ENCODE data around the gene MED26. TPM values are rescaled to one million over a fixed set of nuclear protein-coding genes. Genes with fewer than 3 reads are reported as not detected.

MED26 gene
- total and polyA plus RNA-seq, 10 of the 15 experiments (the other 5 are each of a cell fraction or from before 2014, with no cell fraction given), result 1.1 to 21.4 (median 9.7) TPM

Small RNA genes within 50 kb of the gene (small RNA-seq; reads per million reads assigned to genes)
- gene RN7SL146P, result not detected

Other genes with a start within 250 kb of the MED26 start
Only the 7 nearest of the 9 such genes appear.
- 0.11 TPM in 2 replicates for gene CALR3, start 132.0 kb downstream of the MED26 start, total RNA-seq (2014; rRNA removed)
- 0.18 and 0.45 TPM in 2 replicates for gene CALR3, start 132.0 kb downstream of the MED26 start, total RNA-seq (2014; rRNA removed; fragmentation: Illumina TruSeq; extraction: Trizol)
- 0.19 TPM in 1 of 2 replicates, not detected in the other for gene CALR3, start 132.0 kb downstream of the MED26 start, total RNA-seq (2021)
- gene CALR3, start 132.0 kb downstream of the MED26 start, polyA plus RNA-seq (2011; rRNA removed), result 0.05 TPM in 1 of 2 replicates, not detected in the other
- gene CALR3, start 132.0 kb downstream of the MED26 start, polyA plus RNA-seq (2014; fragmentation: Illumina TruSeq; extraction: Trizol), result 0.35 and 0.43 TPM in 2 replicates
- gene CALR3, start 132.0 kb downstream of the MED26 start, polyA plus RNA-seq (2014; fragmentation: Nextera tagmentation; extraction: Ambion mirVana), result under 1 TPM; 0.10 to 0.13 TPM
- gene CALR3, start 132.0 kb downstream of the MED26 start, polyA plus RNA-seq (2014; rRNA removed), result 0.12 and 0.14 TPM in 2 replicates
- gene CALR3, start 132.0 kb downstream of the MED26 start, polyA plus RNA-seq (2016; fragmentation: Nextera tagmentation; extraction: Ambion mirVana), result under 1 TPM in 1 of 2 experiments, not detected in 1; 0.31 TPM
- 2.0 and 2.1 TPM in 2 replicates for gene C19orf44, start 131.8 kb downstream of the MED26 start, total RNA-seq (2014; rRNA removed)
- gene C19orf44, start 131.8 kb downstream of the MED26 start, total RNA-seq (2014; rRNA removed; fragmentation: Illumina TruSeq; extraction: Trizol), result 2.7 and 3.3 TPM in 2 replicates
- gene C19orf44, start 131.8 kb downstream of the MED26 start, total RNA-seq (2021), result 3.1 and 3.8 TPM in 2 replicates
- 2.5 and 3.0 TPM in 2 replicates for gene C19orf44, start 131.8 kb downstream of the MED26 start, polyA plus RNA-seq (2011; rRNA removed)
- gene C19orf44, start 131.8 kb downstream of the MED26 start, polyA plus RNA-seq (2014; fragmentation: Illumina TruSeq; extraction: Trizol), result 3.6 and 5.2 TPM in 2 replicates
- gene C19orf44, start 131.8 kb downstream of the MED26 start, polyA plus RNA-seq (2014; fragmentation: Nextera tagmentation; extraction: Ambion mirVana), result under 1 TPM; 0.26 to 0.31 TPM
- 4.1 and 5.4 TPM in 2 replicates for gene C19orf44, start 131.8 kb downstream of the MED26 start, polyA plus RNA-seq (2014; rRNA removed)
- gene C19orf44, start 131.8 kb downstream of the MED26 start, polyA plus RNA-seq (2016; fragmentation: Nextera tagmentation; extraction: Ambion mirVana), result 1 to 10 TPM; 3.9 to 4.0 TPM
- gene CHERP, start 85.8 kb downstream of the MED26 start, total RNA-seq (2014; rRNA removed), result 3.6 and 4.9 TPM in 2 replicates
- 6.8 and 7.2 TPM in 2 replicates for gene CHERP, start 85.8 kb downstream of the MED26 start, total RNA-seq (2014; rRNA removed; fragmentation: Illumina TruSeq; extraction: Trizol)
- 57.5 and 65.3 TPM in 2 replicates for gene CHERP, start 85.8 kb downstream of the MED26 start, total RNA-seq (2021)
- gene CHERP, start 85.8 kb downstream of the MED26 start, polyA plus RNA-seq (2011; rRNA removed), result 3.2 and 5.1 TPM in 2 replicates
- 3.5 and 17.6 TPM in 2 replicates for gene CHERP, start 85.8 kb downstream of the MED26 start, polyA plus RNA-seq (2014; fragmentation: Illumina TruSeq; extraction: Trizol)
- gene CHERP, start 85.8 kb downstream of the MED26 start, polyA plus RNA-seq (2014; fragmentation: Nextera tagmentation; extraction: Ambion mirVana), result 1 to 10 TPM in 1 of 2 experiments, under 1 TPM in 1; 0.66 to 1.7 TPM
- 24.0 and 42.2 TPM in 2 replicates for gene CHERP, start 85.8 kb downstream of the MED26 start, polyA plus RNA-seq (2014; rRNA removed)
- gene CHERP, start 85.8 kb downstream of the MED26 start, polyA plus RNA-seq (2016; fragmentation: Nextera tagmentation; extraction: Ambion mirVana), result 10 to 100 TPM; 47.1 to 49.4 TPM
- gene SLC35E1, start 55.8 kb downstream of the MED26 start, total RNA-seq (2014; rRNA removed), result 24.7 and 26.5 TPM in 2 replicates
- gene SLC35E1, start 55.8 kb downstream of the MED26 start, total RNA-seq (2014; rRNA removed; fragmentation: Illumina TruSeq; extraction: Trizol), result 20.1 and 20.4 TPM in 2 replicates
- gene SLC35E1, start 55.8 kb downstream of the MED26 start, total RNA-seq (2021), result 30.9 and 33.7 TPM in 2 replicates
- 28.7 and 37.7 TPM in 2 replicates for gene SLC35E1, start 55.8 kb downstream of the MED26 start, polyA plus RNA-seq (2011; rRNA removed)
- gene SLC35E1, start 55.8 kb downstream of the MED26 start, polyA plus RNA-seq (2014; fragmentation: Illumina TruSeq; extraction: Trizol), result 20.5 and 23.8 TPM in 2 replicates
- 10 to 100 TPM; 11.3 to 15.1 TPM for gene SLC35E1, start 55.8 kb downstream of the MED26 start, polyA plus RNA-seq (2014; fragmentation: Nextera tagmentation; extraction: Ambion mirVana)
- 19.6 and 26.7 TPM in 2 replicates for gene SLC35E1, start 55.8 kb downstream of the MED26 start, polyA plus RNA-seq (2014; rRNA removed)
- 10 to 100 TPM; 12.6 to 20.0 TPM for gene SLC35E1, start 55.8 kb downstream of the MED26 start, polyA plus RNA-seq (2016; fragmentation: Nextera tagmentation; extraction: Ambion mirVana)
- 49.9 and 51.3 TPM in 2 replicates for gene SMIM7, start 31.9 kb upstream of the MED26 start, total RNA-seq (2014; rRNA removed)
- 68.1 and 69.4 TPM in 2 replicates for gene SMIM7, start 31.9 kb upstream of the MED26 start, total RNA-seq (2014; rRNA removed; fragmentation: Illumina TruSeq; extraction: Trizol)
- 44.6 and 45.7 TPM in 2 replicates for gene SMIM7, start 31.9 kb upstream of the MED26 start, total RNA-seq (2021)
- gene SMIM7, start 31.9 kb upstream of the MED26 start, polyA plus RNA-seq (2011; rRNA removed), result 88.8 and 96.7 TPM in 2 replicates
- gene SMIM7, start 31.9 kb upstream of the MED26 start, polyA plus RNA-seq (2014; fragmentation: Illumina TruSeq; extraction: Trizol), result 71.7 and 99.7 TPM in 2 replicates
- 100 to 1,000 TPM; 157 to 170 TPM for gene SMIM7, start 31.9 kb upstream of the MED26 start, polyA plus RNA-seq (2014; fragmentation: Nextera tagmentation; extraction: Ambion mirVana)
- 60.0 and 66.0 TPM in 2 replicates for gene SMIM7, start 31.9 kb upstream of the MED26 start, polyA plus RNA-seq (2014; rRNA removed)
- gene SMIM7, start 31.9 kb upstream of the MED26 start, polyA plus RNA-seq (2016; fragmentation: Nextera tagmentation; extraction: Ambion mirVana), result 10 to 100 TPM; 70.0 to 72.5 TPM
- gene TMEM38A, start 32.9 kb upstream of the MED26 start, total RNA-seq (2014; rRNA removed), result 18.0 and 19.1 TPM in 2 replicates
- 11.9 TPM in 2 replicates for gene TMEM38A, start 32.9 kb upstream of the MED26 start, total RNA-seq (2014; rRNA removed; fragmentation: Illumina TruSeq; extraction: Trizol)
- 14.5 and 17.2 TPM in 2 replicates for gene TMEM38A, start 32.9 kb upstream of the MED26 start, total RNA-seq (2021)
- 9.8 and 12.7 TPM in 2 replicates for gene TMEM38A, start 32.9 kb upstream of the MED26 start, polyA plus RNA-seq (2011; rRNA removed)
- gene TMEM38A, start 32.9 kb upstream of the MED26 start, polyA plus RNA-seq (2014; fragmentation: Illumina TruSeq; extraction: Trizol), result 11.5 and 12.4 TPM in 2 replicates
- 1 to 10 TPM; 4.5 to 6.1 TPM for gene TMEM38A, start 32.9 kb upstream of the MED26 start, polyA plus RNA-seq (2014; fragmentation: Nextera tagmentation; extraction: Ambion mirVana)
- gene TMEM38A, start 32.9 kb upstream of the MED26 start, polyA plus RNA-seq (2014; rRNA removed), result 17.9 and 20.4 TPM in 2 replicates
- 10 to 100 TPM; 20.2 to 22.2 TPM for gene TMEM38A, start 32.9 kb upstream of the MED26 start, polyA plus RNA-seq (2016; fragmentation: Nextera tagmentation; extraction: Ambion mirVana)
- gene NWD1, start 91.6 kb upstream of the MED26 start, total RNA-seq (2014; rRNA removed), result under 0.01 and 0.05 TPM in 2 replicates
- gene NWD1, start 91.6 kb upstream of the MED26 start, total RNA-seq (2014; rRNA removed; fragmentation: Illumina TruSeq; extraction: Trizol), result under 0.01 and 0.05 TPM in 2 replicates
- gene NWD1, start 91.6 kb upstream of the MED26 start, total RNA-seq (2021), result 0.05 and 0.10 TPM in 2 replicates
- gene NWD1, start 91.6 kb upstream of the MED26 start, polyA plus RNA-seq (2011; rRNA removed), result 0.07 and 0.08 TPM in 2 replicates
- 0.01 TPM in 1 of 2 replicates, not detected in the other for gene NWD1, start 91.6 kb upstream of the MED26 start, polyA plus RNA-seq (2014; fragmentation: Illumina TruSeq; extraction: Trizol)
- under 1 TPM in 1 of 2 experiments, not detected in 1; under 0.01 TPM for gene NWD1, start 91.6 kb upstream of the MED26 start, polyA plus RNA-seq (2014; fragmentation: Nextera tagmentation; extraction: Ambion mirVana)
- gene NWD1, start 91.6 kb upstream of the MED26 start, polyA plus RNA-seq (2014; rRNA removed), result 0.03 and 0.09 TPM in 2 replicates
- gene NWD1, start 91.6 kb upstream of the MED26 start, polyA plus RNA-seq (2016; fragmentation: Nextera tagmentation; extraction: Ambion mirVana), result not detected

All from GM12878 (cell line).